Ascending aorta (tissue), 2 donors: ENCODE results near the gene NEDD9. TPM values are rescaled to one million over a fixed set of nuclear protein-coding genes. Genes with fewer than 3 reads are reported as not detected.

Experiments used
- DNase-seq, 2 donors: peaks; one replicate each; pipeline ENCODE4 v3.0.0-alpha.2; 2019; ENCODE audit warnings: low spot score in 2 of 2
- H3K27ac ChIP-seq, 2 donors: fragments of 200-600 bp; sonication (generic); one replicate each; pipeline ENCODE4 v1.5.1; 2016 to 2017; ENCODE audit warnings: mild to moderate bottlenecking in 1 of 2
- H3K27me3 ChIP-seq: fragments of 200-600 bp; sonication (generic); one replicate; pipeline ENCODE4 v1.5.1; 2017
- H3K36me3 ChIP-seq, 2 donors: fragments of 200-600 bp; sonication (generic); one replicate each; pipeline ENCODE4 v1.5.1; 2016
- H3K4me1 ChIP-seq, 2 donors: fragments of 200-600 bp; sonication (generic); one replicate each; pipeline ENCODE4 v1.5.1; 2016 to 2017; ENCODE audit warnings: mild to moderate bottlenecking in 1 of 2
- H3K4me3 ChIP-seq, 2 donors: fragments of 200-600 bp; sonication (generic); one replicate each; pipeline ENCODE4 v1.5.1; 2016 to 2017; ENCODE audit warnings: mild to moderate bottlenecking in 1 of 2
- H3K9me3 ChIP-seq, 2 donors: fragments of 200-600 bp; sonication (generic); one replicate each; pipeline ENCODE4 v1.5.1; 2016
- intact Hi-C: fragments of 100-400 bp; cut with DNase I; formaldehyde crosslinking; loops from one replicate; pipeline ENCODE4 v1.15.1; 2023
- total RNA-seq: library from RNA; depleted of rRNA; stranded (reverse); fragments of >200 nt; gene quantifications from one replicate; pipeline ENCODE4 v1.1.0, GENCODE V29; 2016
- TF ChIP-seq, protein P1 (sequence below), 3 experiments: fragments of 200-600 bp in 2 of 3; fragments of 450-650 bp in 1 of 3; sonication (generic) in 2 of 3; IDR thresholded peaks; one replicate each; pipeline ENCODE4 v1.5.1; 2016 to 2019; ENCODE audit warnings: antibody characterized with exemption in 3 of 3, mild to moderate bottlenecking in 1 of 3, moderate library complexity in 1 of 3

The NEDD9 gene
- total RNA-seq, 1 donor from 2014 or later: 150 TPM

DNA sequence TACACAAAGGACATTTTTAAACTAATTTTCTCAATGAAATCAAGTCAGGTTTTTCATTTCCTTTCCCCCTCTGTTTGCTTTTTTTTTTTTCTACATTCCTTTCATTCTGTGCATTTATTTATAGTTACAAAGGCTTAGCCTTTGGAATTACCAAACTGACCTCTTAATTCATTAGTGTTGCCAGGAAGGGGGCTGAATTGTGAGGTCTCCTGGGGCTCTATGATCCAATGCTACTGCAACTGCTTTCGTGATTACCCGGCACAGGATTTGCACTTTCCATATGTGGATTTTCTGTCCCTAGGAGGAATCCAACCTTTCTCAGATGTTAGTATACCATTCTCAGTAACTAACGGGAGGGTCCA, 35.3 kb downstream of the NEDD9 start:
- H3K36me3 ChIP-seq: peaks cover 37 to 59% of the 10 kb centered on the region in 2 donors
- peak overlapping the region; percentile 70 to 83 for H3K27ac ChIP-seq
- TF ChIP-seq, protein P1, sequence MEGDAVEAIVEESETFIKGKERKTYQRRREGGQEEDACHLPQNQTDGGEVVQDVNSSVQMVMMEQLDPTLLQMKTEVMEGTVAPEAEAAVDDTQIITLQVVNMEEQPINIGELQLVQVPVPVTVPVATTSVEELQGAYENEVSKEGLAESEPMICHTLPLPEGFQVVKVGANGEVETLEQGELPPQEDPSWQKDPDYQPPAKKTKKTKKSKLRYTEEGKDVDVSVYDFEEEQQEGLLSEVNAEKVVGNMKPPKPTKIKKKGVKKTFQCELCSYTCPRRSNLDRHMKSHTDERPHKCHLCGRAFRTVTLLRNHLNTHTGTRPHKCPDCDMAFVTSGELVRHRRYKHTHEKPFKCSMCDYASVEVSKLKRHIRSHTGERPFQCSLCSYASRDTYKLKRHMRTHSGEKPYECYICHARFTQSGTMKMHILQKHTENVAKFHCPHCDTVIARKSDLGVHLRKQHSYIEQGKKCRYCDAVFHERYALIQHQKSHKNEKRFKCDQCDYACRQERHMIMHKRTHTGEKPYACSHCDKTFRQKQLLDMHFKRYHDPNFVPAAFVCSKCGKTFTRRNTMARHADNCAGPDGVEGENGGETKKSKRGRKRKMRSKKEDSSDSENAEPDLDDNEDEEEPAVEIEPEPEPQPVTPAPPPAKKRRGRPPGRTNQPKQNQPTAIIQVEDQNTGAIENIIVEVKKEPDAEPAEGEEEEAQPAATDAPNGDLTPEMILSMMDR (IDR thresholded peaks at IDR 0.05): no peak
- H3K4me1 ChIP-seq: peaks cover 11 to 76% of the 10 kb centered on the region in 2 donors
- intact Hi-C loops: loop anchor here (2.0 to 5.0 kb wide), 3 partner anchors 16 to 165 kb away; partner anchors contain the start of gene NEDD9
- no peaks in the 10 kb centered on the region for H3K27me3 ChIP-seq
- no peak for DNase-seq
- peak overlapping the region in 1 of 2 donors; percentile 13 for H3K4me3 ChIP-seq
- H3K9me3 ChIP-seq: no peaks in the 10 kb centered on the region

DNA sequence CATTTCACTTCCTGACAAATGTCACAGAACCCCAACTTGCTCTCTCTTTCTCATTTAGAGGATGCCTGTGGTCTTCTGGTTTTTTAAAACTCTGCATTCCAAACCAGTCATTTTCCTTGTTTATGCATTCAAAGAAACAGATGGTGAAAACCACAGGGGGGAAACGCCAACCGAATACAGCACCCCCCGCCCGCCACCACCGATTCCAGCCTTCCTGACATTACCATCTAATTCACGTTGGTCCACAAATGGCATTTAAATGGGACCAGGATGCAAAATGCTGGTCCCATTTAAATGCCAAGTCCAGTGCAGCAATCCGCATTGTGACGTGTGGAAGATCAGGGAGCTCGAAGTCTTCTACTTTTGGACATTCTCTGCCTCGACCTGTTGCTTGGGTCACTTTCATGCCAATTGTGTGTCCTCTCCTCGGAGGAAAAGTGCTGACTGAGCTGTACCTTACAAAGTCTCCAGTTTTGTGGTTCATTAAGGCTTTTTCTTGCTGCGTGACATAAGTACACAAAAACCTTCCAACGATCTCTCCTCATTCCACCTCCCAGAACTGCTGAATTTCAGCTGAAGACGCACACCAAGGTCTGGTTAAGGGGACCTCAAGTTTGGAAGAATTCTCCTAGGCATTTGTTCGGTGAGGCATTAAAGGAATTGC, 35.8 kb downstream of the NEDD9 start:
- no peak for DNase-seq
- peak overlapping the region; percentile 70 to 83 for H3K27ac ChIP-seq
- peak overlapping the region in 1 of 2 donors; percentile 13 for H3K4me3 ChIP-seq
- intact Hi-C loops: loop anchor here (2.0 to 5.0 kb wide), 3 partner anchors 16 to 166 kb away; partner anchors contain the start of gene NEDD9
- no peaks in the 10 kb centered on the region for H3K9me3 ChIP-seq
- TF ChIP-seq, protein P1 (IDR thresholded peaks at IDR 0.05): no peak
- H3K4me1 ChIP-seq: peaks cover 11 to 71% of the 10 kb centered on the region in 2 donors
- no peaks in the 10 kb centered on the region for H3K27me3 ChIP-seq
- H3K36me3 ChIP-seq: peaks cover 42 to 61% of the 10 kb centered on the region in 2 donors

DNA sequence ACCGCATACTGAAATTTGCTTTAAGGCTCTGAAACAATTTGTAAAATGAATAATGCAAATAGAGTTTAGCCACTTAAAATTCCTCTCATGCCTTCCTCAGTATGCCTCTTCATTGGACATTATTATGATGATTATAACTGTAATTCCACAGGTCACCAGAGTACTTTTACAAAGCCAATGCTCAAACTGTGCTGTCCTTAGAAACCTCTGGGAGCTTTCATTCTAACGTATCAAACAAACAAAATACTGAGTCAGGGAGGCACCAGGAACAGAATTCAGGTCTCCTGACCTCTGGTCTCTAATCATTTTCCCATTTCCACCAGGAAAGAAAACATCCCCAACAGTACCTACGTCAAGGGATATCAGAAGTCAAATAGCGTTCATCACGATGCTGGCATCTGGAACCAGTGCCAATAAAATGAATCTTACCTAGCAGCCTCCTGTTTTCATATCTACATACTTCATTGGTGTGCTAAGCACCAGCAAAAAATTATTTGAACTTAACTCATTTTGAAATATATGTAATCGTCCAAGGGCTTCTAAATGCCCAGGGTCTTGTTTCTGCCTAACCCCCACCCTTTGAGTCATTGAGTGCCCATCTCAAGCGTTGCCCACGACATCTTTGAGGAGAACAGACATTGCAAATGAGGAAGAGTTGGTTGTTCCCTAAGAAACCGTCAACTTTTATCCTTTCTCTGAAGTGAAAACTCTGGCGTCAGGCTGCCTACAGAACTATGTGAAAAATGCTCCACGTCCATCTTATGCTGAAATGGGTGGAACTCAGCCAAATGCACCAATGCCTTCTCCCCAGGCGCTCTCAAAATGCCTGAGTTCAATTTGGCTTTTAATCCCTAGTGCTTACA, 37.9 kb downstream of the NEDD9 start:
- Histone ChIP-seq H3K27me3 (no peaks in the 10 kb centered on the region), H3K4me3 (peak overlapping the region in 1 of 2 donors; percentile 4), H3K27ac (peak overlapping the region; percentile 70 to 83), H3K9me3 (no peaks in the 10 kb centered on the region), H3K4me1 (peaks cover 6 to 50% of the 10 kb centered on the region in 2 donors), H3K36me3 (peaks cover 50 to 62% of the 10 kb centered on the region in 2 donors)
- intact Hi-C loops: loop anchor here (5.0 kb wide), 2 partner anchors 38 to 168 kb away; partner anchors contain the start of gene NEDD9
- TF ChIP-seq, protein P1 (IDR thresholded peaks at IDR 0.05): no peak
- peak in 1 of 2 donors; percentile 79 for DNase-seq

DNA sequence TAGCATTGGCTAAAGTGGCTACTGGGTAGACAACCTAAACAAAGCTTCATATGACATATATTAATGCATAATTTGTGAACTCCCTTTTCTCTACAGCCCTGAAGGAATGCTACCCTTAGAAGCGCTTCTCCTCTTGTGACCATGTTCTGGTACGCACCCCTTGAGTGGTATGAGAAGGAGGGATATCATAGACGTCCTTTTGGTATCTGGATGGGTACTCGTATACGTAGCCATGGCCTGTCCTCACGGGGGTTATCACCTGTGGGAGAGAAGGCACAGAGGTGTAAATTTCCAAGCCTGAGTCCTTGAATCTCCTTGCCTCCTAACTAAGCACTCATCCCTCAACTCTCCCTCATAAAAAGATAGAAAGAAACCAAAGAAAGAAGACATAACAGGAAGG, 39.0 kb downstream of the NEDD9 start:
- peak overlapping the region; percentile 26 to 83 for H3K27ac ChIP-seq

DNA sequence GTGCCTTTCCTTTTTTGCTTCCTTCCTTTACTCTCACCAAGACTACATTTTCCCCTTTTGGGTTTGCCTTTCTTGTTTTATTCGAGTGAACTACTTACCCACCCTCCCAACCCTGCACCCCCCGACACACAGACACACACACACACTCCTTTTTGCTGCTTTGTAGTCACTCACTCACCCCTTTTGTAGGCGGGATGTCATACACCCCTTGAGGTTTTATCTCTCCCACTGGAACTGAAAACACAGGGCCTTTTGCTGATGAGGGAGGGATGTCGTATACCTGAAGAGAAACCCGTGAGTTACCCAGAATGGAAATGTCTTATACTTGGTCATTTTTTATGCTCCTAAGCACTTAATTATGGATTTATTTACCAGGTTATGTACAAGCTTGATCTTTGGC, 40.3 kb downstream of the NEDD9 start:
- Histone ChIP-seq H3K4me1 (peaks cover 6 to 31% of the 10 kb centered on the region in 2 donors), H3K4me3 (no peak overlapping the region), H3K27ac (peak overlapping the region in 1 of 2 donors; percentile 8), H3K27me3 (no peaks in the 10 kb centered on the region), H3K9me3 (no peaks in the 10 kb centered on the region), H3K36me3 (peaks cover 68 to 70% of the 10 kb centered on the region in 2 donors)
- TF ChIP-seq, protein P1 (IDR thresholded peaks at IDR 0.05): no peak
- intact Hi-C loops: no loop called here
- no peak for DNase-seq

More for the DNA sequence above, 39.0 kb downstream of the NEDD9 start:
- intact Hi-C loops: no loop called here
- Histone ChIP-seq H3K27me3 (no peaks in the 10 kb centered on the region), H3K9me3 (no peaks in the 10 kb centered on the region), H3K36me3 (peaks cover 57 to 65% of the 10 kb centered on the region in 2 donors), H3K4me3 (no peak overlapping the region), H3K4me1 (peaks cover 6 to 43% of the 10 kb centered on the region in 2 donors)
- TF ChIP-seq, protein P1 (IDR thresholded peaks at IDR 0.05): no peak
- no peak for DNase-seq
